Pulmonary artery endothelial cell (primary cell): ENCODE results near the gene JUN. TPM values are rescaled to one million over a fixed set of nuclear protein-coding genes. Genes with fewer than 3 reads are reported as not detected.

ENCODE experiments used
- total RNA-seq: library from RNA; depleted of rRNA; stranded (reverse); fragments of >200 nt; gene quantifications from 2 replicates; pipeline ENCODE4 v1.2.3, GENCODE V29; 2014

The JUN gene
- total RNA-seq, 1 donor from 2014 or later: 169 TPM

Other genes with a start within 250 kb of the JUN start
- 8.8 and 20.6 TPM in 2 replicates for gene OMA1, start 237.3 kb downstream of the JUN start, total RNA-seq
- gene TACSTD2, start 206.8 kb downstream of the JUN start, total RNA-seq: 0.79 and 15.8 TPM in 2 replicates
- 12.2 and 16.5 TPM in 2 replicates for gene MYSM1, start 84.0 kb downstream of the JUN start, total RNA-seq